Non-pigmented ciliary epithelial cell (primary cell): Measurements from ENCODE around the gene ADAMTS9.

Source experiments
- DNase-seq: peaks from one replicate; pipeline ENCODE4 v3.0.0-alpha.2; 2010; ENCODE audit warnings: low read depth

The ADAMTS9 gene

GRCh38 chr3:64687781-64688604 lies at the start of gene ADAMTS9:
TSS of gene ADAMTS9 (minus strand) at chr3:64688000. CDS start at chr3:64687657, 343 bp downstream.
- no peak for DNase-seq

- no peak for DNase-seq
Measured at GRCh38 chr3:64732576-64732975, 44.8 kb upstream of the ADAMTS9 start.

GRCh38 chr3:64730681-64731080 lies 42.9 kb upstream of the ADAMTS9 start:
- no peak for DNase-seq

GRCh38 chr3:64728994-64729393 lies 41.2 kb upstream of the ADAMTS9 start:
- no peak for DNase-seq

- DNase-seq = no peak
Measured at GRCh38 chr3:64728428-64728827, 40.6 kb upstream of the ADAMTS9 start.

- DNase-seq = no peak
Measured at GRCh38 chr3:64726414-64727090, 38.8 kb upstream of the ADAMTS9 start.

- DNase-seq = no peak
Measured at GRCh38 chr3:64718976-64719375, 31.2 kb upstream of the ADAMTS9 start.

GRCh38 chr3:64717872-64718613 lies 30.2 kb upstream of the ADAMTS9 start:
- DNase-seq = no peak

GRCh38 chr3:64717411-64717810 lies 29.6 kb upstream of the ADAMTS9 start:
- no peak for DNase-seq

GRCh38 chr3:64716110-64716710 lies 28.4 kb upstream of the ADAMTS9 start:
- no peak for DNase-seq

GRCh38 chr3:64715211-64715982 lies 27.6 kb upstream of the ADAMTS9 start:
- DNase-seq = no peak

- DNase-seq = no peak
Measured at GRCh38 chr3:64708456-64708855, 20.7 kb upstream of the ADAMTS9 start.

GRCh38 chr3:64705946-64706345 lies 18.1 kb upstream of the ADAMTS9 start:
- no peak for DNase-seq

- no peak for DNase-seq
Measured at GRCh38 chr3:64696896-64697295, 9.1 kb upstream of the ADAMTS9 start.

GRCh38 chr3:64694114-64694513 lies 6.3 kb upstream of the ADAMTS9 start:
- DNase-seq = no peak

GRCh38 chr3:64693031-64693430 lies 5.2 kb upstream of the ADAMTS9 start:
- DNase-seq = no peak

- DNase-seq = no peak
Measured at GRCh38 chr3:64691051-64691450, 3.3 kb upstream of the ADAMTS9 start.

- DNase-seq = no peak
Measured at GRCh38 chr3:64687086-64687780, 567 bp downstream of the ADAMTS9 start.

GRCh38 chr3:64686446-64686908 lies 1.3 kb downstream of the ADAMTS9 start:
- DNase-seq = no peak

GRCh38 chr3:64685800-64686445 lies 1.9 kb downstream of the ADAMTS9 start:
- DNase-seq = peak; percentile 81
